HG03097 (cell line): ENCODE results near the gene CHRNA7.

Experiments
- ATAC-seq: cut with Tn5 transposase; IDR thresholded peaks from one replicate; pipeline ENCODE4 v1.9.1; 2021; ENCODE audit not compliant: unreplicated experiment, low FRiP score

Gene CHRNA7

GRCh38 chr15:32060706-32061105 is 30.4 kb downstream of the CHRNA7 start:
- ATAC-seq = no peak

DNA sequence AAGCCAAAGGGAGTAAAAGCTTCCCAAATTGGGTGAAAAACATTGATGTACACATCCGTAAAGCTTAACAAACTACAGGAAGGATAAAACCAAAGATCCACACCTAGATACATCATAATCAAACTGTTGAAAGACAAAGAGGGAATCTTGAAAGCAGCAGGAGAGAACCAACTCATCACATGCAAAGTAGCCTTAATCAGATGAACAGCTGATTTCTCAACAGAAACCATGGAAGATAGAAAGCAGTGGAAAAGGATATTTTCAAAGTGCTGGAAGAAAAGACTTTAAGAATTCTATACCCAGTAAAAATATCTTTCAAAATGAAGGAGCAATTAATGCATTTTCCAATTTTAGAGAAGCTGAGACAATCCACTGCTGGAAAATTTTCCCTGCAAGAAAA is 36.8 kb downstream of the CHRNA7 start:
- no peak for ATAC-seq

- ATAC-seq = no peak
These were observed 59.6 kb downstream of the CHRNA7 start for GRCh38 chr15:32089851-32090359.

DNA sequence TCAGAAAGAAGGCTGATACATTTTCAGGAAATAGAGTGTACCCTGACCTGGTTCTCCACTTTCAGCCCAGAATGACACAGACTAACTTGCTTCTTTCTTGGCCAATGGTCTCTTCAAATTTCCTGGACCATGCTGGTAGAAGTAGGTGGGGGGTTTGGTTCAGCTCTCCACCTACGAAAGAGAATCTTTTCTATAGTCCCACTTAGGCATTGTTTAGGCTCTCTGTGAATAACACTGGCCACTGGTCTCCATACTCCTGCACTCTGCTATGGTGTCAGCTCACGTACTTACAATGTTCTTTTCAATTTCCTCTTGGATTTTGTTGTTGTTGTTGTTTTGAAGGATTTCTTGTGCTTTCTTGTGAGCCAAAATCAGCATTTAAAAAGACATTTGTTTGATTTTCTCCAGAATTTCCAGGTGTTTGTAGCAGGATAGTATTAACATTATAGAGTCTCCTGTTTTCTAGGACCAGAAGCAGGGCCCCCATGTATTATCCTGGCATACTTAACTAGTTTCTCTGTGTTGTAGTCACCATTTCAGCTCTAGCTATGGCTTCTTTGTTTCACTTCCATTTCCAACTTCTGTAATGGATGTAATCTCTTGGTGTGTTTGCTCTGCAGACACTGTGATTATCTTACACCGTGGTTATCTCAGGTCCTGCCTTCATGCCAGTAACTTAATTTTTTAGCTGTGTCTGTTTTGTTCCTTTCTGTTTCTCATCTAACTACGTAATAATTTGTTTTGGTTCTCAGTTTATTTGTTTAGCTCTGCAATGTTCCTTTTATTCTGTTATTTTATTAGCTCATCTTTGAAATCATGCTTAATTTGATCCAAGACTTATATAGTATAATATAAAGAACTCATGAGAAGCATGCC is 61.4 kb downstream of the CHRNA7 start:
- no peak for ATAC-seq

- ATAC-seq = no peak
These were observed 65.9 kb downstream of the CHRNA7 start for GRCh38 chr15:32096213-32096612.

DNA sequence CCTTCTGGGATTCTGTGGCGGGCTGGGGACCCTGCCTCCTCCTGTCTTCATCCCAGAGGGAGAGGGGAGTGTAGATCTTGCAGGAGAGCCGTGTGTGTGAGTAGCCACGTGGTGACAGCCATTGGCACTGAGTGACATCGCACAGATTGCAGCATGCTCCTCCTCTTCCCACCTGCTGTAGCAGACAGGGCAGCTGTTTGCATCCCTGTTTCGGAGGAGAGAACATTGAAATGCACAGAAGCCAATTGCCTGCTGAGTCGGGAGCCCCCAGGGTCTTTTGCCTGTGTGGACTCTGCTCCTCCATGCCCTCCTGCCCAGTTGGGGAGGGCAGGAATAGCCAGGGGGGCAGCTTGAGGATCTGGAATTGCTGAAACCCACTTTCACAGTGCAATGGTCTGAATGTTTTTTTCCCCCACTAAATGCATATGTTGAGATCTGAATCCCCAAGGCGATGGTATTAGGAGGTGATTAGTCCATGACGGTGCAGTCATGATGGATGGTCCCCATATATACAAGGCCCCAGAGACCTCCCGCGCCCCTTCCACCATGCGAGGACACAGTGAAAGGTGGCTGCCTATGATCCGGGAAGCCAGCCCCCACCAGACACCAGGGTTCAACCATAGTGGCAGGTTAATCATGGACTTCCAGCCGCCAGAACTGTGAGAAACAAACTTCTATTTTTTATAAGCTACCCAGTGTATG is 66.8 kb downstream of the CHRNA7 start:
- no peak for ATAC-seq

DNA sequence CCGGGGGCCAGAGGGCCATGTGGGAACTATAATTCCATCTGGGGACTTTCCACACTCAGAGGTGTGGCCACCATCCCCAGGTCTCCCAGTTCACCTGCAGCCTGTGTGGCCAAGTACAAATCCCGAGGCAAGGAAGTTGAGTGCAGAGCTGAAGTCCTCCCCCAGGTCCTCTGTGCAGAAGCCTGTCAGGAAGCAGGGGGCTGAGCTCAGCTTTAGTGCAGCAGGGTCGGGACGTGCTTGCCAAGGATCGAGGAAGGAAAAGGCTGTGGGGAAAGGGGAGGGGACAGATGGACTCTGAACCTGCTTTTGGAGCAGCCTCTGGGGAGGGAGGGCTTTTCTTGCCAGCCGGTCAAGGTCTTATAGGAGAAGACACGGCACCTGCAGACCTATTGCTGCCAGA is 67.7 kb downstream of the CHRNA7 start:
- ATAC-seq = no peak

GRCh38 chr15:32099097-32099785 is 68.9 kb downstream of the CHRNA7 start:
- ATAC-seq = no peak

DNA sequence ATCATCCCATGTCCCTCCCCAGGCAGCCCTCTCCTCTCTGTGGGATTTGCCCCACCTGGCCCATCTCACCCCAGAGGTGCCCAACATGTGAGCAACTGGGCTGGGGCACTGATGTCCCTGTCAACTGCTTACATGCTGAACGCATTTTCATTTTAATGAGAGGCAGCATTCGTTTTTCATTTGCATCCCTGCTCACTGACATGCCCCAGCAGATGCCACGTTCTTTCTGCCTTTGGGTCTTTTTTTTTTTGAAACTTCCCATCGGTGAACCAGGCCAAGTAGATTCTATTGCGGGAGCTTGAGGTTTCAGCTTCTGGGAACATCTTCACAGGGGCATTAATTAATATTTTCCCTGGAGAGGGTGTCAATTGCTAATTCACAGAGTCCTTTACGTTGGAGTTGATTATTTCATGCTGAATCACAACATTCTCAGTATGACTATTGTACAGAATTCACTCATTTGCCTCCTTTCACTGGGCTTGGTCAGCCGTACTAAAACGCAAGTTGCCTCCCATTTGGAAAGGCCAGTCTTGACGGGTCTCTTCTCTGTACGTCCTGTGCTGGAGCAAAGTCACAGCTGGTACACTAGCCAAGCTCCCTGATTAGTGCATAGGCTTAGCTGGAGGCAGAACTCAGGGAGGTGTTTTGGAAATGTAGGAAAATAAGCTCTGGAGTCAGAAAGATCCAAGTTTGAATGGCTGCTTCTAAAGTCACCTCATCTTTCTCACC is 69.8 kb downstream of the CHRNA7 start:
- no peak for ATAC-seq

DNA sequence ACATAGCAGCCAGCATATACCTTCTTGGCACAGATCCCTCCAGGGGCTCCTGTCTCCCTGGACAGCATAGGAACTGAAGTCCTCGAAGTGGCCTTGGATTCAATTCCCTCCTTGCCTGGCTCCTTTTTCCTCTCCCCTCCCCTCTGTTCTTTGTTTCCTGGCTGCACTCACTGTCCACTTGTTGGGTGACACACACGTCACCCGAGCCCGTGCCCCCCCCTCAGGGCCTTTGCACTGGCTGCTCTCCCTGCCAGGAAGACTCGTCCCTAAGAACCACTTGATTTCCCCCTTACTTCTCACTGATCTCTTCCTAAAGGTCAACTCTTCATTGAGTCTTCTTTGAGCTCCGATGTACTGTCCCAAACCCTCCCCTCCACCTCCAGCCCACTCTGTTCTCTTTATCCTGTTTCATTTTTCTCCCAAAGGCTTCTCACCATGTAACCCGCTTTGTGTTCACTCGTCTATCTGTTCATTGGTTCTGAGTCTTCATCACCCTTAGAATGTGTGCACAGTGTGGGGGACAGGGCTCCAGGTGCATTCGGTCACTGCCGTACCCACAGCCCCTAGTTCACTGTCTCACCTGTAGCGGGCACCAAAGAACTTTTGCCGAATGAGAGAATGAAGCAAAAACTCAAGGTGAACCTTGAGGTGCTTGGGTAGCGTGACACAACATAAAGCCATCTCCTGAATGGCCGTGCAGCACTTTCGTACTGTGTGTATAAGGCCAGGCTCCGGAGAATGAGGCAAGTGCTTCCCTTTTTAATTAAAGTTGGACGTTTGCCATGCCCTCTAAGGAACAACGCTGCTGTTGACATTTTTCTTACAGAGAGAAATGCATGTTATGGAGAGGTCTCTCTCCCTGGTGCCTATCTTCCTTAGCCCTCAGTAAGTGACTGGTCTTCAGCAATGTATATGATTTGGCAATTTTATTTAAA is 74.0 kb downstream of the CHRNA7 start:
- no peak for ATAC-seq

DNA sequence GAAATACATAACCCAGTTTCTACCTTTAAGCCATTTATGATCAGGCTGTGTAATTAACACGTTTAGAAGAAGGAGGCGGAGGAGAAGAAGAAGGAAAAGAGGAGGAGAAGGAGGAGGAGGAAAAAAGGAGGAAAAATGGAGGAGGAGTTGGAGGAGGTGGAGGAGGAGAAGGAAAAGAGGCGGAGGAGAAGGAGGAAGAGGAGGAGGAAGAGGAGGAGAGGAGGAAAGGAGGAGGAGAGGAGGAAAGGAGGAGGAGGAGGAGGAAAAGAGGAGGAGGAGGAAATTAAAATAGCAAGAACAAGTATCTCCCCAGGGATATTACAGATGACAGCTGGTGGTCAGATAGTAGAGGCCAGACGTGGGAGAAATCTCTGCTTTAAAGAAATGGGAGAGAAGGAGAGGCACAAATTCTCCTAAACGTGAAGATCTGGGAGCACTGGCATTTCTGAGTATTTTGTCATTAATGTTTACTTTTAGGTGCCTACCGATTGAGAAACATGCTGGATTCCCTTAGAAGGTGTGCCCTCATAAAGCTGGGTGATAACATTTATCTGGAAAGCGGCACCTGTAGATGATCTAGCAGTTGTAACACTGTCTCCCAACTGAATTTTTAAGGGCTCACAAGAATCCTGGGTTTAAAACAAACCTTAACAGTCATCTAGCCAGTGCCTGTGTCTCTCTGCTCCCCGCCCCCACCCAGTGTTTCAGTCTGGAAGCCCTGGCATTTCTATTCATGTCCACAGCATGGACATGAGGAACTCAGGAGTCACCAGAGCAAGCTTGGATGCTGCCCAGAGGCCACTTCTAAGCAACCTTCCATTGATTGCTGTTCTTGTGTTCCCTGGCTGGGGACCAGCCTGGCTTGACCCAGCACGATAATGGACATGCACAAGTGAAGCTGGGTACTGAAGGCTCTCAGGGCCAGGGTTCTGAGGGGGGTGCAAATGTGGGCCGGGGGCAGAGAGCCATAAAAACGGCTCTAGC is 75.2 kb downstream of the CHRNA7 start:
- ATAC-seq = no peak

DNA sequence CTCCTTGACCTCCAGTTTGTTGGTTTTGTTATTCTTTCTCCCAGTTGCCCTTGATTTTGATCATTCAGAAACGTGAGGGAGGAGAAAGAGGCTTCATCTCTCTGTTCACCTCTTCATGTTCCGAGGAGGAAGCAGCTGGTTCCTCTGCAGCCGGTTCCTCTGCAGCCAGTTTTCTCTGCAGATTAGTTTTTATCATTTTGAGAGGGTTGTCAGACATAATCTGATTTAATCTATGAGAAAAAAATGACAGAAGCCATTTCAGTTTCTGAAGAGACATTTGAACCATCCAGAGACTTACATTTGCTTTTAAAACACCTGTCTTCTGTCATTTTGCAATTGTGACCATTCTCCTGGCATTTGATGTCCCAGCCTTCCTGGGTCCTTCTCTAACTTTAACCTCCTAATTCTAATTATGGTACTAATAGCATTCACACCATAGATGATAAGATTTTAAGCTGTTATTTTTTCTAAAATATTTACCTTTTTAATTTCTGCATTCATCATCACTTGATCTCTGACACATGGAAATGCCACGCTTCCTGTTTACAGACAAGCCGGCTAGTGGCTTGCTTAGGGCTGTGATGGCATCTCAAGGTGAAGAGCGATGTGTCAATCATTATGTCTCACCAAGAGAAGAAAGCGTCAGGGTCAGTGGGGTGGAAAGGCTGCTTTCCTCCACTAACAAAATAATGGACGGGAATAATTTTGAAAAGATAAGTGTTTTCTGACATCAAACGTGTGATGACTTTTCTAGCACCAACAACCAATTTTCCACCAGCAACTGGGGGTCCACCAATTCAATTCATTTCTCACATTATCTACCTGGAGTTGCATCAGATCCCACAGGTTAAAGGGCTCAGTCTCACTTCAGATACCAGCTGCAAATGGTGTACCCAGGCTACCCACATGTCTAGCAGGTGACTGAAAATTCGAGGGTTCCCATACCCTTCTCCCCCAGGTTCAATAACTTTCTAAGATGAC is 76.4 kb downstream of the CHRNA7 start:
- ATAC-seq = no peak

- ATAC-seq = no peak
These were observed 77.3 kb downstream of the CHRNA7 start for GRCh38 chr15:32107477-32108080.

- ATAC-seq = no peak
These were observed 78.3 kb downstream of the CHRNA7 start for GRCh38 chr15:32108661-32109060.

DNA sequence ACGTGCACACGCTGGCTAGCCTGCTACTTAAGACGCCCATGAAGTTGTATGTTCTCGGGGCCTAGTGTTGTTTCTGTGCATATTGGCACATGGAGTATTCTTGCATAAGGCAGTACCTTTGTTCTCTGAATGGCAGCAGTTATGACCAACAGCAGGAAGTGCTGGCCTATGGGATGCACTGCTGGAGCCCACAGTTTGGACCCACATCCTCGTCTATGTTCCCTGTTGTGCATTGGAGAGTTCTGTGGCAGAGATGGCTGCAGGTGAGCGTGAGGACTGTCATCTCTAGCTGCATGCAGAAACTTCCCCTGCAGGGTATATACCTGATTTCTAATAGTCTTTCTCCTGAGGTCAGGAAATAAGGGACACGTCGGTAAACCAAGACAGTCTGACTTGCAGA is 81.8 kb downstream of the CHRNA7 start:
- no peak for ATAC-seq

DNA sequence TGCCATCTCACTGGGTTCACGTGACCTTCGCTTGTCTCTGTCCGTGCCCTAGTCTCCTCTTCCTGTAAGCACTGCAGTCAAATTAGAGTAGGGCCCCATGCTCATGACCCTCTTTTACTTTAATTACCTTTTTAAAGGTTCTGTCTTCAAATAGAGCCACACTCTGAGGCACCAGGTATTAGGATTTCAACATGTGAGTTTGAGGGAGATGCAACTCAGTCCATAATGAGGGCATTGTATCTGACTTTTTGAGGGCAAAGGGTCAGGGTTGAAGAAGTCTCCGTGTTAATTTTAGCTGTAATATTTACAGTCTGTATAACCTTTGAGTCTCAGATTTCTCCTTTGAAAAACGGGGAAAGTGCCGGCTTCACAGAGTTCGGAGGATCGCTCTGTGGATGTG is 82.9 kb downstream of the CHRNA7 start:
- no peak for ATAC-seq

DNA sequence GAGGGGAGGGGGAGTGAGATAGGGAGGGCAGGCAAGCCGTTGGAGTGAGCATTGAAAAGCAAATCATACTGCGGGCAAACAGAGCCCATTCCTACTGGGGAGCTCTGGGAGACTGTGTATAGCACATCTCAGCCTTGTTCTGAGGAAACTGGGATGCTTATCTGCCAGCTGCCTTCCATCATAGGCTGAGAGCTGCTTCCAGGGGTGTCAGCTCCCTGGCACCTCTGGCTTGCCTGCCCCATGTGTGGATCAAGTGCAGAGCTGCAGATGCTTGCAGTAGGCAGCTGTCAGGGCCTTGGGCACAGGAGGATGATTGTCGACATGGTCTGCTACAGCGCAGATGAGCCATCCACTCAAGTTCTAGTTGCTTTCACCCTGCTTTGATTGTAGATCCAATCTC is 86.8 kb downstream of the CHRNA7 start:
- no peak for ATAC-seq
